ENCODE results near the gene CYSLTR1.
"Not testable (repeated sequence)": the region's sequence is repeated elsewhere in the genome, so short reads cannot be mapped to it uniquely, and the experiment has no call there.

Gene CYSLTR1

GRCh38 chrX:78237127-78237526, 90.3 kb downstream of the CYSLTR1 start:
- no peak for DNase-seq (ENCODE audit: low read depth)

GRCh38 chrX:78226047-78226446, 101.4 kb downstream of the CYSLTR1 start:
- not testable (repeated sequence) for H3K4me3 ChIP-seq (ENCODE audit: low read depth, low read length); DNase-seq (ENCODE audit: low read depth)

More at GRCh38 chrX:78237127-78237526, 90.3 kb downstream of the CYSLTR1 start:
- no peak overlapping the region for H3K4me3 ChIP-seq (ENCODE audit: low read depth, low read length)
- TF ChIP-seq, protein P1, sequence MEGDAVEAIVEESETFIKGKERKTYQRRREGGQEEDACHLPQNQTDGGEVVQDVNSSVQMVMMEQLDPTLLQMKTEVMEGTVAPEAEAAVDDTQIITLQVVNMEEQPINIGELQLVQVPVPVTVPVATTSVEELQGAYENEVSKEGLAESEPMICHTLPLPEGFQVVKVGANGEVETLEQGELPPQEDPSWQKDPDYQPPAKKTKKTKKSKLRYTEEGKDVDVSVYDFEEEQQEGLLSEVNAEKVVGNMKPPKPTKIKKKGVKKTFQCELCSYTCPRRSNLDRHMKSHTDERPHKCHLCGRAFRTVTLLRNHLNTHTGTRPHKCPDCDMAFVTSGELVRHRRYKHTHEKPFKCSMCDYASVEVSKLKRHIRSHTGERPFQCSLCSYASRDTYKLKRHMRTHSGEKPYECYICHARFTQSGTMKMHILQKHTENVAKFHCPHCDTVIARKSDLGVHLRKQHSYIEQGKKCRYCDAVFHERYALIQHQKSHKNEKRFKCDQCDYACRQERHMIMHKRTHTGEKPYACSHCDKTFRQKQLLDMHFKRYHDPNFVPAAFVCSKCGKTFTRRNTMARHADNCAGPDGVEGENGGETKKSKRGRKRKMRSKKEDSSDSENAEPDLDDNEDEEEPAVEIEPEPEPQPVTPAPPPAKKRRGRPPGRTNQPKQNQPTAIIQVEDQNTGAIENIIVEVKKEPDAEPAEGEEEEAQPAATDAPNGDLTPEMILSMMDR (conservative IDR thresholded peaks at IDR 0.05; ENCODE audit: low read depth, low read length): no peak

Data from choroid plexus epithelial cell (primary cell).